HG03354 (cell line): ENCODE measurements around the gene SEC62.
"Not testable (repeated sequence)": the region's sequence is repeated elsewhere in the genome, so short reads cannot be mapped to it uniquely, and the experiment has no call there.

Experiments
- ATAC-seq: cut with Tn5 transposase; IDR thresholded peaks from one replicate; pipeline ENCODE4 v1.9.1; 2021; ENCODE audit warnings: mild to moderate bottlenecking; ENCODE audit not compliant: unreplicated experiment, poor library complexity, severe bottlenecking

SEC62 gene

GRCh38 chr3:170007031-170007663 lies 40.5 kb downstream of the SEC62 start:
- ATAC-seq = peak; percentile 92

GRCh38 chr3:170010498-170010897 lies 43.9 kb downstream of the SEC62 start:
- no peak for ATAC-seq

GRCh38 chr3:170012683-170013400 lies 46.2 kb downstream of the SEC62 start:
- ATAC-seq = no peak

- ATAC-seq = no peak
Measured at GRCh38 chr3:170016057-170016456, 49.5 kb downstream of the SEC62 start.

- not testable (repeated sequence) for ATAC-seq
Measured at GRCh38 chr3:170019306-170019705, 52.7 kb downstream of the SEC62 start.

- ATAC-seq = no peak
Measured at GRCh38 chr3:170021083-170021482, 54.5 kb downstream of the SEC62 start.

GRCh38 chr3:170022336-170022735 lies 55.7 kb downstream of the SEC62 start:
- no peak for ATAC-seq

- no peak for ATAC-seq
Measured at GRCh38 chr3:170023165-170023564, 56.6 kb downstream of the SEC62 start.

GRCh38 chr3:170024581-170024980 lies 58.0 kb downstream of the SEC62 start:
- no peak for ATAC-seq

GRCh38 chr3:170027233-170028102 lies 60.9 kb downstream of the SEC62 start:
- peak; percentile 66 for ATAC-seq

GRCh38 chr3:170033489-170033888 lies 66.9 kb downstream of the SEC62 start:
- ATAC-seq = no peak

GRCh38 chr3:170037463-170038433 lies 71.1 kb downstream of the SEC62 start, which contains the start of gene GPR160:
GPR160 (plus strand) TSS chr3:170037995; CDS start chr3:170083973, 45,978 bp downstream.
- ATAC-seq = peak; percentile 91

GRCh38 chr3:170038434-170039110 lies 72.0 kb downstream of the SEC62 start:
- ATAC-seq = peak; percentile 17

- no peak for ATAC-seq
Measured at GRCh38 chr3:170040418-170040817, 73.8 kb downstream of the SEC62 start.

GRCh38 chr3:170043506-170043905 lies 76.9 kb downstream of the SEC62 start:
- ATAC-seq = no peak

GRCh38 chr3:170044271-170044670 lies 77.7 kb downstream of the SEC62 start:
- no peak for ATAC-seq

GRCh38 chr3:170044795-170045244 lies 78.2 kb downstream of the SEC62 start:
- peak; percentile 80 for ATAC-seq

- no peak for ATAC-seq
Measured at GRCh38 chr3:170046269-170047132, 79.9 kb downstream of the SEC62 start.
